Transverse colon (tissue), 3 donors: ENCODE measurements around the gene ACSS1.

Experiments
- CTCF ChIP-seq, 5 experiments: fragments of 200-600 bp in 3 of 5; fragments of 450-650 bp in 2 of 5; sonication (generic) in 3 of 5; IDR thresholded peaks; 1 replicate in 2 of 5; 2 replicates in 3 of 5; pipeline ENCODE4 v1.5.1; 2016 to 2017; ENCODE audit warnings: antibody characterized with exemption in 5 of 5, inconsistent platforms in 3 of 5, mild to moderate bottlenecking in 2 of 5, moderate library complexity in 1 of 5
- EP300 ChIP-seq: sonication (generic); formaldehyde crosslinking; IDR thresholded peaks from one replicate; pipeline ENCODE4 v1.6.1; 2017; ENCODE audit warnings: antibody characterized with exemption, low read depth

GRCh38 chr20:25025986-25026605 lies 31.8 kb downstream of the ACSS1 start:
- TF ChIP-seq EP300 (no peak), CTCF (IDR thresholded peaks at IDR 0.05) (no peak)
